AG09319 (cell line): Measurements from ENCODE around the gene DYNLT1.

Experiments used
- DNase-seq: peaks from one replicate; pipeline ENCODE4 v3.0.0-alpha.2; 2010; ENCODE audit warnings: low read depth; ENCODE audit errors: extremely low read depth
- TF ChIP-seq, protein P1 (sequence below): IDR thresholded peaks from 2 replicates; pipeline ENCODE4 v1.5.1; 2011; ENCODE audit warnings: low read depth, mild to moderate bottlenecking, inconsistent platforms, low read length, moderate library complexity

The DYNLT1 gene

DNA sequence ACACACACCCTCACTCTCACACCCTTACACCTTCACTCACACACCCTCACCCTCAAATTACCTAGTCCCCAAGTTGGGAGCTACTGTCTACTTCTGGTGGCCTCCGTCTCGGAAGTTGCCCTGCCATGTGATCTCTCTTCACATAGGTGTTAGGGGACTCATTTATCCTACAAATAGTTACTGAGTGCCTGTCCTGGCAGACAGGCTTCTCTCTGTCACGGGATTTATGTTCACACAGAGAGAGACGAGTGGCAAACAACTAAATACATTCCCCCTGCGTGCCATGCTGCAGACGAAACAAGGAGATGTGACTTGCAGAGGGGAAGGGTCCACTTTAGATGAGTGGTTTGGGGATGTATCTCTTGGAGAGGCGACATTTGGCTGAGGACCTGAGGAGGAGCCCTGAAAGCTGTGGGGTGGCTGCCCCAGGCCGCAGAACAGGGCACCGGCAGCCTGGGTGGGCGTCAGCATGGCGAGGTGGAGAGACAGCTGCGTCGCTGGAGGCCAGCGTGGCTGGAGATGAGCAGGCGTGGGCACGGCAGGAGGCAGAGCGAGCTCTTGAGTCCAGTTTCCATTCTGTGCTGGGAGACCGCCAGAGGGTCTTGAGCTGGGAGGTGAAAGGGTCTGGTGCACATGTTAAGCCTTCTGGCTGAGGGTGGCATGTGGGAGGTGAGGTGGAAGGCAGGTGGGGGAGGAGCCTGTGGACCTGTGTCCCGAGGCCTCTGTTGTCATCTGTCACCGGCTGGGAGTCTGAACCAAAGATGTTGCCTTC is 17.2 kb downstream of the DYNLT1 start:
- TF ChIP-seq, protein P1, sequence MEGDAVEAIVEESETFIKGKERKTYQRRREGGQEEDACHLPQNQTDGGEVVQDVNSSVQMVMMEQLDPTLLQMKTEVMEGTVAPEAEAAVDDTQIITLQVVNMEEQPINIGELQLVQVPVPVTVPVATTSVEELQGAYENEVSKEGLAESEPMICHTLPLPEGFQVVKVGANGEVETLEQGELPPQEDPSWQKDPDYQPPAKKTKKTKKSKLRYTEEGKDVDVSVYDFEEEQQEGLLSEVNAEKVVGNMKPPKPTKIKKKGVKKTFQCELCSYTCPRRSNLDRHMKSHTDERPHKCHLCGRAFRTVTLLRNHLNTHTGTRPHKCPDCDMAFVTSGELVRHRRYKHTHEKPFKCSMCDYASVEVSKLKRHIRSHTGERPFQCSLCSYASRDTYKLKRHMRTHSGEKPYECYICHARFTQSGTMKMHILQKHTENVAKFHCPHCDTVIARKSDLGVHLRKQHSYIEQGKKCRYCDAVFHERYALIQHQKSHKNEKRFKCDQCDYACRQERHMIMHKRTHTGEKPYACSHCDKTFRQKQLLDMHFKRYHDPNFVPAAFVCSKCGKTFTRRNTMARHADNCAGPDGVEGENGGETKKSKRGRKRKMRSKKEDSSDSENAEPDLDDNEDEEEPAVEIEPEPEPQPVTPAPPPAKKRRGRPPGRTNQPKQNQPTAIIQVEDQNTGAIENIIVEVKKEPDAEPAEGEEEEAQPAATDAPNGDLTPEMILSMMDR, result no peak

GRCh38 chr6:158626360-158627167 is 18.0 kb downstream of the DYNLT1 start:
- TF ChIP-seq, protein P1, result no peak
- no peak for DNase-seq

More for the DNA sequence above, 17.2 kb downstream of the DYNLT1 start:
- no peak for DNase-seq

DNA sequence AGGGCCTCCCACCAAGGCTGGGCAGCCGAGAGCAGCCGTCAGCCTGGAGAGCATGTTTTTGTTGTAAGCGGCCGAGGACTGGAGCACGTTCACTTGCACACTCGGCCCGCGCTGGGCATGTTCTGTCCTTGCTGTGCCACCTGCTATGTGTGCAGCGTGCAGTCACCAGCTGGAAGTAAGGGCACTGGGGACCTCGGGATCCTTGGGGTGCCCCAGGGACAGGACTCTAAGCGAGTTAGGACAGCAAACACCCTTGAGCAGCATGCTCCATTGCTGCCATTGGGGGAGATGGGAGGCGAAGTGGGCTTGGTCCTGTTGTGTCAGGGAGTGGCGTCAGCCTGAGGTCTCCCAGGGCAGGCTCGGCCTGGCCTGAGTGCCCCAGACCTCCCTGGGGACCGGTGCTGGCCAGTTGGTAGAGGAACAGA is 18.6 kb downstream of the DYNLT1 start:
- no peak for DNase-seq
- TF ChIP-seq, protein P1, result no peak

- no peak for DNase-seq
- TF ChIP-seq, protein P1, result no peak
These were observed 19.6 kb downstream of the DYNLT1 start for GRCh38 chr6:158624684-158625682.

GRCh38 chr6:158622545-158623190 is 21.9 kb downstream of the DYNLT1 start:
- no peak for DNase-seq
- TF ChIP-seq, protein P1, result no peak

DNA sequence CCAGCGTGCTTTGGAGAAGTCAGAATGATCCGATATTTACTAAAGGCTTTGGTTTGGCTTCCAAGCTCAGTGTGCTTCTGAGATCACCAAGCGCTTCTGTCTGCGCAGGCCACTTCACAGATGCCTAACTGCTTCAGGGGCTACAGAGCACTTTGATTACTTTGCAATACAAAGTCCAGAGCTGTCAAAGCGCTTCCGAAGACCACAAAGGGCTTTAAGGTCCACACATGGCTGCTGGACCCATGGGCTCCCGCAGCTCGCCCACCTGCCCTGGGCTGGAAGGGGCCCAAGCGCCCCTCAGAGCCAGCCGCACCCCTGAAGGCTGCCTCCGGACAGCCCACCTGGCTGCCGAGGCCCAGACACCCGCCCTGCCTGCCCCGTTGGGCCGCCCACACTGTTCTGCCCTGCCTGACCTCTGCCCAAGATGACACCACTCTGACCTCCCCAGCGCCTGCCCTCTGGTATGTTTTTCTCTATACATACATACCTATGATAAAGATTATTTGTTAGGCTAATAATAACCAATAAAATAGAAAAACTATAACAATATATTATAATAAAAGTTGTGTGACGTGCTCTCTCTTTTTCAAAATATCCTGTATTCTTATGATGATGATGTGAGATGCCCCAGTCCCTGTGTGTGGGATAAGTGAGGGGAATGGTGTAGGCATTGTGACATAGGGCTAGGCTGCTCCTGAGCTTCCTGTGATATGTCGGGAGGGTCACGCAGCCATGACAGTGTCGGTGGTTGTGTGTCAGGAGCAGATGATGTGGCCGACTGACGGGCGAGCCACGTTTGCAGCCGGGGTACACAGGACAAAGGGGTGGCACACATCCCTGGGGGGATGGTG is 22.6 kb downstream of the DYNLT1 start:
- TF ChIP-seq, protein P1, result no peak
- DNase-seq, result no peak
